ENCODE data around the gene SALL3. TPM values are rescaled to one million over a fixed set of nuclear protein-coding genes. Genes with fewer than 3 reads are reported as not detected.

Gene SALL3
- total and polyA plus RNA-seq, 2 of the 8 experiments (the other 6 are each of a cell fraction or from before 2014, with no cell fraction given), result 10.5 to 46.4 TPM

DNA sequence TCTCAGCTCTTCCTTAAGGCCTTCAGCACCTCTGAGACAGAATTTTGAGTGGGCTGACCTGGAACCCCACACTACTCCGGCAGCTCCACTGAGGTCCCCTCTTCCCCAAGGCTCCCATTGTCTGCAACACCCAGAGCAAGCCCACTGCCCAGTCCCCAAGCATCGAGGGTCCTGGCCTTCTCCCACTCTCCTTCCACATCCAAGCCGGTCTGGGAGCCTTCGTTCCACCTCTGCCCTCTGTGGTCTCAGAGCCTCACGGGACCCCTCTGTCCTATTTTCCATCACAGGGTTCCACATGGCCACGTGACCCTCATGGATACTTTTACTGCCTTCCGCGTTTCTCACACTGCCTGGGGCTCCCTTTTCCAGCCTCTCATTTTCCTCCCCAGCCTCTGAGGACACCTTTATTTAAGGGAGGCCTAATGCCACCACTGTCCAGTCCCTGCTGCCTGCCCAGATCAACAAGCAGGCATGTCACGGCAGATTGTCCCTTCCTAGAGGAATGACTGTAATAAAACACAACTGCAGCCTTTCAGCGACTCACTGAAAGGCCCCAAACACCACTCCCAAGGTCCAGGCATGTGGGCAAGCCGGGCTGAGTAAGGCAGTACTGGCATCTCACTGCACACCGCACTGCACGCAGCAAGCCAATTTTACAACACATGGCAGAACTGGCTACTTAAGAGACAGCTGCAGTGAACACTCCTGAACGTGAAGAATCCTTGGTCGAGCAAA lies 7.9 kb upstream of the SALL3 start:
- H3K23ac ChIP-seq (ENCODE audit: insufficient read length), result no peak overlapping the region
- peak overlapping the region; percentile 80; the same call in 1 of the 2 replicates for H2BK12ac ChIP-seq (ENCODE audit: low read depth, low read length)
- peaks cover 0 to 2% (median 0%) of the 10 kb centered on the region in 4 experiments; a peak in 1 of 8 replicates for H3K36me3 ChIP-seq (ENCODE audit: control insufficient read depth in 2 of 4, insufficient read depth in 4 of 4, low read length in 3 of 4)
- H3K4me3 ChIP-seq (ENCODE audit: extremely low read depth in 1 of 4, insufficient read depth in 2 of 4, low read depth in 3 of 4, low read length in 4 of 4), result no peak overlapping the region
- no peak overlapping the region; a peak in 1 of 4 replicates for H3K4me2 ChIP-seq (ENCODE audit: insufficient read depth in 1 of 2, low read depth in 2 of 2, low read length in 2 of 2)
- H3K56ac ChIP-seq (replicated peaks; ENCODE audit: insufficient read length, low read depth, low read length), result no peak overlapping the region
- H3K4me1 ChIP-seq (replicated peaks in 1 of 4; ENCODE audit: control insufficient read depth in 3 of 4, insufficient read depth in 4 of 4, low read length in 3 of 4), result peaks cover 9 to 24% (median 16%) of the 10 kb centered on the region in 4 experiments; a peak in 6 of 7 replicates
- no peak for TF ChIP-seq SAP30 (IDR thresholded peaks at IDR 0.05; ENCODE audit: insufficient read depth, insufficient replicate concordance, low read length)
- no peak for TF ChIP-seq CEBPB (IDR thresholded peaks at IDR 0.05; ENCODE audit: low read depth, low read length)
- no peak for TF ChIP-seq KDM4A (IDR thresholded peaks at IDR 0.05; ENCODE audit: low read depth, low read length, severe bottlenecking)
- TF ChIP-seq GTF2F1 (IDR thresholded peaks at IDR 0.05; ENCODE audit: borderline replicate concordance, low read depth, low read length), result no peak
- DNase-seq (ENCODE audit: low read depth in 1 of 2, low spot score in 2 of 2) (no peak), FAIRE-seq (no peak)
- WGBS, 2 experiments (ENCODE audit: extremely low coverage in 1 of 2, insufficient coverage in 1 of 2, insufficient read length in 1 of 2, insufficient replicate concordance in 2 of 2, low coverage in 1 of 2, low lambda C conversion rate in 2 of 2, missing lambda C conversion rate in 1 of 2), result 87% methylated on average over 15 of the region's 15 CpGs; no CpG with 5 or more reads in 1 of the 2 experiments
- peaks cover 44 to 68% (median 60%) of the 10 kb centered on the region in 4 experiments for H3K27me3 ChIP-seq (replicated peaks in 1 of 4; ENCODE audit: control insufficient read depth in 3 of 4, extremely low read depth in 1 of 4, insufficient read depth in 3 of 4, low read length in 3 of 4)
- H4K91ac ChIP-seq (replicated peaks; ENCODE audit: insufficient read length, low read length), result no peak overlapping the region
- no peak overlapping the region for H3K14ac ChIP-seq (ENCODE audit: insufficient read length)
- H3K23me2 ChIP-seq (ENCODE audit: low read depth, low read length), result peaks cover 10% of the 10 kb centered on the region; the same call in 1 of the 2 replicates
- no peaks in the 10 kb centered on the region for H3K79me1 ChIP-seq (ENCODE audit: low read depth, low read length)
- CTCF ChIA-PET (ENCODE audit: partially characterized antibody), result no interaction called here
- no peak overlapping the region for H4K5ac ChIP-seq (ENCODE audit: insufficient read length, low read depth, low read length)
- no peak overlapping the region for H3K9ac ChIP-seq (replicated peaks in 1 of 4; ENCODE audit: extremely low read depth in 1 of 4, low read depth in 3 of 4, low read length in 3 of 4)
- H2BK5ac ChIP-seq (ENCODE audit: low read depth, low read length), result 0 out of 2 replicates have a peak overlapping the region, but pooled peaks have one; percentile 21
- POLR2A ChIA-PET (ENCODE audit: partially characterized antibody), result interaction anchor here (1.4 to 1.8 kb wide), 2 partner anchors 10 to 12 kb away, joined by 5 read pairs; no protein-coding TSS in a partner anchor
- H3K9me3 ChIP-seq (ENCODE audit: insufficient read depth in 2 of 2, low read depth in 1 of 2, low read length in 1 of 2), result no peaks in the 10 kb centered on the region
- H2AK5ac ChIP-seq (ENCODE audit: low read depth, low read length), result no peak overlapping the region
- H3K27ac ChIP-seq (ENCODE audit: low read depth, low read length), result no peak overlapping the region
- H4K8ac ChIP-seq (ENCODE audit: extremely low read depth, insufficient read depth, low read length), result no peak overlapping the region
- peak overlapping the region; percentile 53; the same call in 1 of the 2 replicates for H2BK15ac ChIP-seq (ENCODE audit: low read length)
- no peak overlapping the region; the same call in 1 of the 2 replicates for H3K18ac ChIP-seq (ENCODE audit: extremely low read depth, low read length)
- no peak overlapping the region for H2AFZ ChIP-seq (ENCODE audit: low read length)
- no peak overlapping the region for H2BK20ac ChIP-seq (ENCODE audit: low read length)
- no peaks in the 10 kb centered on the region for H3K79me2 ChIP-seq (ENCODE audit: control insufficient read depth in 1 of 2, insufficient read depth in 2 of 2, low read length in 2 of 2)
- H4K20me1 ChIP-seq (replicated peaks in 1 of 2; ENCODE audit: control insufficient read depth in 1 of 2, insufficient read depth in 2 of 2, low read length in 2 of 2), result peaks cover 1 to 11% of the 10 kb centered on the region in 2 experiments
- H3K4ac ChIP-seq (replicated peaks; ENCODE audit: insufficient read length, low read depth, low read length), result no peak overlapping the region
- no peak overlapping the region for H2BK120ac ChIP-seq (replicated peaks; ENCODE audit: low read depth, low read length)

All from H1 (cell line).